GM12801 (cell line): ENCODE results near the gene MTMR8.

Source experiments
- CTCF ChIP-seq: IDR thresholded peaks from one replicate; pipeline ENCODE4 v1.5.1; 2011; ENCODE audit warnings: control low read depth; ENCODE audit not compliant: insufficient read length; ENCODE audit errors: extremely low read depth

MTMR8 gene

DNA sequence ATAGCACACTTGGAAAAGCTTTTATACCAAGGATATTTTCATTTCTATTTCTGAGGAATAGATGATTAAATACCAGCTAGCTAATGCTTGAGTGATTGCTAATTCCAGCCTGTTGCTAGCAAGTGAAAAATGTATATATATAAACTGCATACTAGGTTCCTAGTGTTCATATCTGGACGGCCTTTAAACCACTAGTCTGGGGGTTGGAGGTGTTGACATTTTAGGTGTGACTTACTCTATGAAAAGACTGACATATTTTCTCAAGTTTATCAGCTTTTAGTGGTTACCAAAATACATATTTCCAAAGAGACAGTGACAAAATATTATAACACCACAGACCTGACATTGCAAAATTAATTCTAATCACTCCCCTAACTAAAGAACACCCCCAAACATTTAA lies 44.7 kb downstream of the MTMR8 start:
- TF ChIP-seq CTCF, result no peak

- no peak for TF ChIP-seq CTCF
Observed at GRCh38 chrX:64350047-64350446, 45.2 kb downstream of the MTMR8 start.

DNA sequence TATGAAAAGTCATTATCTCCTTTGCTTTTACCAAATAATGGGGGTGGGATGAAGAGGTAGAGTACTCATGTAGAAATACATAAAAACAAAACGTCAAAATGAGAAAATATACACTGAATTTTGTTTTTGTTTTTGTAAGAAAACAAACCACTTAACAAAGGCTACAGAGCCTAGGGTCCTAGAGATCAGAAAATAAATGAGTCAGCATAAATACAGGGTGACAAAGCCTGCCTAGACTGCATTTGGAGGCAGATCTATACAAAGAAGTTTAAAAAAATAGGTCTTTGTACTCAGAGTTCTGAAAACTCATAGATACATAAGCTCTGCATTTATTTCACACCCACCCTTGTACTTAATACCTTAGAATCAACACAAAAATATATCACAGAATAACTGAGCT lies 52.4 kb downstream of the MTMR8 start:
- TF ChIP-seq CTCF, result no peak

DNA sequence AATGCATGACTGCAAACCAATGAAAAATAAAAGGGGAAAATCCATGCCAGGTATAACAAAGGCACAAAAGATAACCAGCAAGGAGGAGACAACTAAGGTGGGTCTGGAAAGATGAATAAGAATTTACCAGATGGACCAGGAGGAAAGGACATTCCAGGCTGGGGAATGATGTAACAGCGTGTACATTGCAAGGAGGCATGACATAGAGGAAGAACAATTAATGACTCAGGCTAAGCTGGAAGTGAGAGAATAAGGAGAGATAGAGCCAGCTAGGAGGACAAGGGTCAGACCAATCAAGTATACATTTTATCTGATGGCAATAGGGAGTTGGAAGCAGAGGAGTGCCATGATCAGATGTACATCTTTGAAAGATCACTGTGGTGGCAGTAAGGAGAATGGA lies 57.0 kb downstream of the MTMR8 start:
- no peak for TF ChIP-seq CTCF

- TF ChIP-seq CTCF, result no peak
Observed at GRCh38 chrX:64334467-64334866, 60.8 kb downstream of the MTMR8 start.

DNA sequence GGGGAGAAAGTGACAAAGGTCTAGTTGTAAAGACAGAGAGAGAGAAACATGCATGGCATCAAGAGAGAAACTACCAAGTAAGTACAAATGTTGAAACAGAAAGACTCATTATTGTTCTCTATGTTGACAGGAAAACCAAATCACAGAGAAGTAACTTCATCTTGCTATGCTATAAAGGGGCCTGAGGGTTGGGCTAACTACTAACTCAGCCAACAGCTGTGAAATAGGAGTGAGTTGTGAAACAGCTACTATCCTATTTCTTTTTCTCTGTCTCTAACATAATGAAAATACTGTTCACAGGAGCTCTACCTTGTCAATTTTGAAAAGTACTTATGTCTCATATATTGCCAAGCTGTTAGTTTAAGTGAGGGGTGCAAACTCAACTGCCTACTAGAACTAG lies 65.0 kb downstream of the MTMR8 start:
- no peak for TF ChIP-seq CTCF

DNA sequence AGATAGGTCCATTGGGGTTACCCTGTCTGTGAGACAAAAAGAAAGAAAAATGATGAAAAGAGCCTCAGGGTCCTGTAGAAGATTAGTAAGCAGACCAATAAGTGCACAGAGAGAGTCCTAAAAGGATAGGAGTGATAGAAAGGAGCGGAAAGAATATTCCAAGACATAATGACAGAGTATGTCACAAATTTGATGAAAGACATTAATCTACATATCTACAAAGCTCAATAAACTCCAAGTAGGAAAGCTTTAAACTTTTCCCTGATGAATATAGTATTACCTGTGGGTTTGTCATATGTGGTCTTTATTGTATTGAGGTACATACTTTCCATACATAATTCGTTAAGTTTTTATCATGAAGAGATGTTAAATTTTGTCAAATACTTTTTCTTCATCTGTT lies 73.7 kb downstream of the MTMR8 start:
- TF ChIP-seq CTCF, result no peak

DNA sequence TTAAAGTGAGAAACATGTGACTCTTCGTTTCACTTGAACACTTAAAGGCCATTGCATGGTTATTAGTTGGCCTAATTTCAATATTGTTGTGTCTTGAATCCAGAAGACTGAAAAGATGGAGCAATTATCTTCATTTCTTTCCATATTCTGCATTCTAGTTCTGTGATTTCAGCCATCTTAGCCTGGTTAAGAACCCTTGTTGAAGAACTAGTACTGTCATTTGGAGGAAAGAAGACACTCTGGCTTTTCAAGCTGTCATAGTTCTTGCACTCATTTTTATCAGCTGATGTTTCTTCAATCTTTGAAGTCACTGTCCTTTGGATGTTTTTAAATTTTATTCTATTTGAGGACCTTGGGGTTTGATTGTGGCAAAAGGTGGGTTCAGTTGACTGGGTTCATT lies 81.6 kb downstream of the MTMR8 start:
- TF ChIP-seq CTCF, result no peak
